VCaP (cell line): ENCODE results near the gene NXNL2.
A peak's percentile ranks its signal among the peaks of the same experiment; 100 is the strongest.

Experiments
- H3K27ac ChIP-seq: fragments of 450-650 bp; 2 replicates; pipeline ENCODE4 v1.5.1; 2017
- CTCF ChIP-seq: fragments of 450-650 bp; conservative IDR thresholded peaks from 2 replicates; pipeline ENCODE4 v1.5.1; 2017; ENCODE audit warnings: mild to moderate bottlenecking, moderate library complexity

The NXNL2 gene

DNA sequence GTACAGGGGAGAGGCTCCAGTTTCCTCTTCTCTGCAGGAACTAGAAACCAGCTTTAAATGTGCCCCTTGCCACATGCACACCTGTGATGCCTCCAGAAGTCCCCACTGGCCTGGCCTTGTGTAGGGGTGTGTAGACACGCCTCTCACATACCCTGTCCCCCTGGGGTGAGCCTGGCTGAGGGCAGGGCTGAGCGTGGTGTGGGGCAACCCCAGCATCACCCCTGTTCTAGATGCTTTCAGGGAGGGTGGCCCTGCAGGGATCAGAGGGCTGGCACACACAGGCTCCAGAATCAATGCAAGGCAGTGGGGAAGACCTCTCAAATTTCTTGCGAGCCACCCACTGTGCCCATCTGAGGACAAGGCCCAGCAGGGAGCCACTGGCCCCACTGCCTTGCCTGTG, 54.7 kb downstream of the NXNL2 start:
- no peak for TF ChIP-seq CTCF

GRCh38 chr9:88590558-88591146, 55.7 kb downstream of the NXNL2 start:
- TF ChIP-seq CTCF, result no peak
- H3K27ac ChIP-seq, result no peak overlapping the region

More for the DNA sequence above, 54.7 kb downstream of the NXNL2 start:
- H3K27ac ChIP-seq, result no peak overlapping the region

- peak; percentile 72 for TF ChIP-seq CTCF
- H3K27ac ChIP-seq, result no peak overlapping the region; the same call in 1 of the 2 replicates
Observed at GRCh38 chr9:88593537-88594185, 58.7 kb downstream of the NXNL2 start.
